NCI-H146 treated with DMSO at 0.1 percent for 48 hours (cell line): ENCODE measurements around the gene PSME2.

ENCODE experiments used
- DNase-seq: peaks from one replicate; lab custom pipeline; 2025; ENCODE audit not compliant: unreplicated experiment; lab: John Stamatoyannopoulos, UW

Gene PSME2

DNA sequence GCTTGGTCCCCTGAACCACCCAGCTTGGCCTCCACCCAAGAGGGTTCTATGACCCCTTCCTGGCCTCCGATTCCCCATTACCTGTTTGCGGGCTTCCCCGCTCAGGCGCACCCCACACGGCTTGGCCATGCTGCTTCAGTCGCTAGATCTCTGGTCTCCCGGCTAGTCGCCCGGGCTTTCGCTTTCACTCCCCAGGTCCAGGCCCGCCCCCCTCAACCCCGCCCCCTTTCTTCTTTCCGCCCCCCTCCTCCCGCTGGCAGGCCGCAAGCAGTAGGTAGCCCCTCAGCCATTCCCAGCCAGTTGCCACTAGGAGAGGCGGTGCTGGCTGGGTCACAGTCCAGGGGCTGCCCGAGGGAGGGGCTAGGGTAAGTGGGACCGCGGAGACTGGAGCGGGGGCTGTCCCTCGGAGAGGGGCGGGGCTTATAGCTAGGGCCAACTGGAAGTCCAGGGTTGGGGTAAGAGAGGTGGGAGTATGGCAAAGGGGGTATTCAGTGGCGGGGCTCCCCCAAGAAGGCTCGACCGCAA, at the start of gene PSME2:
PSME2 (minus strand) TSS at position 158 of the 525 bp plus-strand sequence; CDS start at position 129, 29 bp downstream.
- DNase-seq: peak; percentile 94

DNA sequence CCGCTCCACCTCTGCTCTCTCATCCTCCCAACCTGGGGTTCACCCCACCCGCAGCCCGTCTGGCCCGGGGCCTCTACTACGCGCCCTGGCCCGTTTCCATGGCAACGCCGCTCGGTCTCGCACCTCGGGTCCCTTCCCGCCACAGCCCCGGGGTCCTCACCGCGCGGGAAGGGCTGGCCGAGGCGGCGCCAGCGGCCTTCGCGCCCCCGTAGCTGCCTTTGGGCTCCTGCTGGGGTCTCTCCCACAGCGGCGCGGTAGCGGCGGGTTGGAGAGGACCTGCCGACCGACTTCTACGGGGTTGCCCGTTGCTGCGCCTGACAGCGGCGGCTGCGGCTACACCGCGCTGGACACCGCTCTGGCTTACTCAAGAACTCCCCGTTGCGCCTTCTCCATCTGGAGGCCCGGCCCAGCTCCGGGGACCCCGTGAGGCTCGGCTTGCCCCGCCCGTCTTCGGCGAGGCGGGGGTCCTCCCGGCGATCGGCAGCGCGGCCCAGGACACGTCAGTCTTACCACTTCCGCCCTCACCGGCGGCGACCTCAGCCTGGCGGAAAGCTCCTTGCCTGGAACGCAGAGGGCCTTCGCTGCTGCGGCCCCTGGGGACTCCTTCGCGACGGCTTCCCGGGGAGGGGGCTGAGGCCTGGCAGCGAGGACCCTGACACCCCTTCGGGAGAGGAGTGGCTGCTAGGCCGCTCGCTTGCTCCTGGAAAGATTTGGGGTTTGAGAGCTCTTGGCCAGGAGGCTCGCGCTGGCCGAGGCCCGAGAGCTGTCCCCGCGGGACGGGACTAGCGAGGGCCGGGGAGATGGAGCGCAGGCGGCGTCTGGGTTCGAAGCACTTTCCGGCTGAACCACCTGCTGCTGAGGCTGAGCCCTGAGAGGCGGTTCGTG, 49.0 kb upstream of the PSME2 start, which contains the start of gene TM9SF1:
TM9SF1 (minus strand) TSS at position 256 of the 885 bp plus-strand sequence. CDS start 422 bp downstream, outside the sequence.
- DNase-seq: peak; percentile 61

GRCh38 chr14:24194873-24195185, 48.4 kb upstream of the PSME2 start:
- no peak for DNase-seq

DNA sequence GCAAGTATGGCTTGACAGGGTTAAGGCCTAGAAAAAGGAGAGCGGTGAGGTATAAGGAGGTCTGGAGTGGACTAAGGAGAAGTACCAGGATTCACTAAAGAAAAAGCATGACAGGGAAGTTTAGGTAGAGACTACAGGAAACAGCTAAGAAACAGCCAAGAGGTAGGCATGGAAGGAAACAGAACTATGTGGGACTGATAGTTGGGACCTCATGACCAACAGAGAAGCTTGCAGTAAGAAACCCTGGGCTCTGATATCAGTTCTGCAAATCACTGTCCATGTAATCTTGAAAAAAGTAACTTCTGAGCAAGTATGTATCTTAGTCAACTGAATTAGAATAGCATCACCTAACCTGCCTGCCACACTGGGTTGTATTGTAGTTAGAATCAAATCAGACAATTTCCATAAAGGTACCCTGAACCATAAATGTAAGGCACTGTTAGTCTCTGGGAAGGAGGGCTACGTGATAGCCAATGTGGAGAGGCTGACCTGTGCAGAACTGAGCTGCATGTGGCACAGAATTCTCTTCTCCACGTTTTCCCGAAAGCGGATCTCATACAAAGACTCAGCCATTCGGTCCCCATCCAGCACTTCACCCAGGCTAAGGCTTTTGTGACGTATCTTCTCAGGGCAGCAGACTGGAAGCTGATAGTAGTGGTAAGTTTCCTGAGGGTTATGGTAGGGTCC, 47.9 kb upstream of the PSME2 start:
- DNase-seq: no peak

DNA sequence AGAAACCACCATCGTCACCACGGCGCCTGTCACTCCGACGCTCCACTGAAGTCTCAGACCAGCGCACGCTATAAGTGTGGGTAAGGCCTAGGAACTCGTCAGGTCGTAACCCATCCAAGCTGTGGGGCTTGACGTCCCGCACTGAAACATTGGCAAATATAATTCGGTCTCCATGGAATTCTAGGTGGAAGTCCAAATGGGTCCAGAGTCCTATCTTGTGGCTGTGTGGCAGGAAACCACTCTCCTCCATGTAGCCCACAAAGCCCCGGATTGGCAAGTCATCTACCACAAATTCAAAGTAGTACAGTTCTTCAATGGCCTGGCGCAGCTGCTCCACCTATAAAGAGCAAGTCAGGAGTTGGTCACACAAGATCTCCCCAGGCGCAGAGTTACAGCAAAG, 46.5 kb upstream of the PSME2 start:
- no peak for DNase-seq

- no peak for DNase-seq
Observed at GRCh38 chr14:24190416-24190815, 44.0 kb upstream of the PSME2 start.

GRCh38 chr14:24189460-24189859, 43.0 kb upstream of the PSME2 start:
- no peak for DNase-seq

DNA sequence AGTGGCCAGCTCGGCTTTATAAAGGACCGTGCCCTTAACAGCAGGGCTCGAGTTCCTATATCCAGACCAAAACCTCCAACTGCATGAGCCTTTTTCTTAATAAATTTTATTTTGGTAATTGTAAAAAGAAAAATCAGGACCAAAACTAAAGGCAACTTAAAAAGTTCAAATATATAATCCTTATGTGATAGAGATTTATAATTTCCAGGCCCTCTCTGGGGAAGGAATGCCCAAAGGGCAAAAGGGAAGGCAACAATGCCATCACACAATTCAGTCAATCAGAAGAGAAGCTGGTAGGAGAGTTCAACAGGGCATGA, 42.6 kb upstream of the PSME2 start:
- no peak for DNase-seq

- DNase-seq: peak; percentile 92
Observed at GRCh38 chr14:24188251-24189058, 42.0 kb upstream of the PSME2 start, which contains the start of gene IPO4. Gene IPO4 (minus strand): TSS chr14:24188816. CDS start chr14:24188787, 29 bp downstream.

DNA sequence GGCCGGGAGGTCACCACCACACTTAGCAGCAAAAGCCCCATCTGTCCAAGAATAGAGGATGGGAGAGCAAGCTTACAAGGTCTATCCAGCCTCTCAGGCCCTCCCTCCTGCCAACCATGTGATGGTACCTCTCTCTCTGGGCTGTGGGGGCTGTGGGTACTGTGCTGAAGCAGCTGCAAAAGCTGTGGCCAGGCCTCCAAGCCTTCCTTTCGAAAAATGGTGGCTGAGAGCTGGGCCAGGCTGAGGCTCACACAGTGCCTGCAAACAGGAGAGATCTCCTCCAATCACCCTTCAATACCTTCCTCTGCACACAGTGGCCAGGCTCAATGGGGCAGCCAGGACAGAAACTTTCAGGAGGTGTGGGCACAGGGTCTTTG, 41.1 kb upstream of the PSME2 start:
- no peak for DNase-seq

DNA sequence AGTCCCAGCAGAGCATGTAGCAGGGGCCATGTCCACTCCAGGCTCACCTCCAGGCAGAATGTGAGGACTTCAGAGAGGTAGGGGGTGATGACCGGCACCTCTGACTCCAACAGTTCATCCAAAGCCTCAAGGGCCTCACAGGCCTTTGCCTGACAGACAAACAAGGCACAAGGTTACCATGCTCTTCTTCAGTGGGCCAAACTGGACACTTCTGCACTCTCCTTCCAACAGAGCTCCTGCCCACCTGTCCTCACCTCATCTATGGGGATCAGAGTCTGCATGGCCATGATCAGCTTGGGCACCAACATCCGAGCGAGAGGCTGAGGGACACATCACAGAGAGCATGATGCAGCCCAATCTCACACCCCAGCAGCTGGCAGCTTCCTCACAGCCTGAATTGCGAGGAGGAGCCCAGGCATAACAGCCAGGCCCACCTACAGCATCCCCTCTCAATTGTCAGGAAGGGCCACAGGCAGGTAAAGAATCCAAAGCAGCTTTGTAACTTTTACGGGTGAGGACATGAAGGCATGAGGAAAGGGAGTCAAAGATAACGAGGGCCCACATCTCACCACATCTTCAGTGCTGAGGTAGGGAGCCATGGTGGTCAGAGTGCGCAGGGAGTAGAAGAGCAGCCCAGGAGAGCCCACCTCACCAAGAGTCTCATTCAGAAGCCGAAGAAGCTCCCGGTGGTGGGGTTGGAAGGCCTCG, 40.6 kb upstream of the PSME2 start:
- DNase-seq: no peak

GRCh38 chr14:24185741-24186140, 39.3 kb upstream of the PSME2 start:
- DNase-seq: no peak

GRCh38 chr14:24185026-24185425, 38.6 kb upstream of the PSME2 start:
- DNase-seq: no peak

GRCh38 chr14:24184104-24184970, 37.9 kb upstream of the PSME2 start:
- DNase-seq: no peak

GRCh38 chr14:24183014-24183481, 36.6 kb upstream of the PSME2 start:
- no peak for DNase-seq

DNA sequence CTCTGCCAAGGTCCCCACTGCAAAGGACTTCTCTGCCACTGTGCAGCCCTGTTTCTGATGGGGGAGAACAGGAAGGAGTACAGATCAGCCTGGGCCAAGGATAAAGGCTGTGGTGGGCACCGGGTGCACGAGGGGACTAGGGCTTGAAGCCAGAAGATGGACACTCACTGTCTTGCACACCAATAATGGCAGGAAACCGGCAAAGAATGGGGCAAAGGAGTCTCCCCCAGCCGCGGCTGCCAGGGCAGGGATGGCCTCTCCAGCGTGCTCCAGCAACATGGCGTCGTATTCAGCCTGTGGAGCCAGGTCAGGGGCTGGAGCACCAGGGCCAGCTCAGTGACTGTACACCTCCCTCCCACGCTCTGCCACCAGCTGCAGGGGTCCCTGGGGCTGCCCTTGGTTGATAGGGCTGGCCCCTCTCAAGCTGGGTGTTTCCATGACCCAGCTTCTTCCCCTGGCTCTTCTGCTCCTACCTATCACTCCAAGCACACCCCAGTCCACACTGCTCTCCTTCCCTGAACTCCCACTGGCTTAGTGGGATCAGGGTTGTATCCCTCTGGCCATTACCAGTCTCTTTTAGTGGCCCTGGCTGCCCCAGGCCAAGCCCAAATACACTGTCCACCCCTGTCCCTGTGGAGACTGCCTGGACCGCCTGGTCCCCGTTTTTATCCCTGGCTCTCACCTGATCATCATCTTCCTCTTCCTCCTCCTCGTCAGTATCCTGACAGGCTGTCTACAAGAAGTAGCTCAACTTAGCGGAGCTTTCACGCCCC, 35.9 kb upstream of the PSME2 start:
- DNase-seq: no peak

- no peak for DNase-seq
Observed at GRCh38 chr14:24181371-24182077, 35.1 kb upstream of the PSME2 start.
